A673 (cell line): ENCODE data around the gene MOK. TPM values are rescaled to one million over a fixed set of nuclear protein-coding genes. Genes with fewer than 3 reads are reported as not detected.

Source experiments
- BruUV-seq: library from RNA; stranded (reverse); fragments of 400-500 nt; replicated peaks from 2 replicates; lab custom pipeline; 2021; lab: Mats Ljungman, UMichigan
- CTCF ChIA-PET: fragments of 300-600 bp; sonication (Branson Sonifier 250); formaldehyde crosslinking; loops from one replicate; lab custom pipeline; 2022; ENCODE audit warnings: antibody characterized with exemption; lab: Charles Lee
- POLR2A ChIA-PET: fragments of 300-600 bp; sonication (Branson Sonifier 250); formaldehyde crosslinking; loops from one replicate; lab custom pipeline; 2022; ENCODE audit warnings: antibody characterized with exemption; ENCODE audit not compliant: low non-redundant PET; lab: Charles Lee
- DNase-seq: peaks from one replicate; pipeline ENCODE4 v3.0.0-alpha.2; 2015; ENCODE audit warnings: low spot score
- H3K27ac ChIP-seq: fragments of 200-600 bp; sonication (generic); 2 replicates; pipeline ENCODE4 v1.5.1; 2016; ENCODE audit warnings: mixed run types, low read depth, mild to moderate bottlenecking, mixed read lengths, antibody characterized with exemption, low read length; ENCODE audit not compliant: poor library complexity, severe bottlenecking
- H3K27me3 ChIP-seq: fragments of 200-600 bp; sonication (generic); replicated peaks from 2 replicates; pipeline ENCODE4 v1.6.1; 2017; ENCODE audit warnings: mixed run types, low read depth, mild to moderate bottlenecking, mixed read lengths, antibody characterized with exemption, low read length; ENCODE audit not compliant: insufficient read depth, poor library complexity
- H3K36me3 ChIP-seq: fragments of 200-600 bp; sonication (generic); 2 replicates; pipeline ENCODE4 v1.6.1; 2016; ENCODE audit warnings: mixed run types, mild to moderate bottlenecking, mixed read lengths, antibody characterized with exemption, low read length; ENCODE audit not compliant: insufficient read depth, poor library complexity, severe bottlenecking
- H3K4me1 ChIP-seq: fragments of 200-600 bp; sonication (generic); 2 replicates; pipeline ENCODE4 v1.6.1; 2017; ENCODE audit warnings: mixed run types, mild to moderate bottlenecking, mixed read lengths, antibody characterized with exemption, low read length; ENCODE audit not compliant: insufficient read depth, poor library complexity, severe bottlenecking
- H3K4me3 ChIP-seq: fragments of 200-600 bp; sonication (generic); 2 replicates; pipeline ENCODE4 v1.5.1; 2016; ENCODE audit warnings: low read depth, mixed run types, mild to moderate bottlenecking, mixed read lengths, low read length; ENCODE audit not compliant: poor library complexity, severe bottlenecking
- H3K9me3 ChIP-seq: fragments of 200-600 bp; sonication (generic); 2 replicates; pipeline ENCODE4 v1.6.1; 2016; ENCODE audit warnings: mixed run types, low read depth, mild to moderate bottlenecking, mixed read lengths, antibody characterized with exemption, low read length; ENCODE audit not compliant: poor library complexity, severe bottlenecking
- CTCF ChIP-seq: fragments of 300-800, 200-600 bp; sonication (generic); conservative IDR thresholded peaks from 2 replicates; pipeline ENCODE4 v1.5.1; 2017; ENCODE audit warnings: low read depth, mild to moderate bottlenecking, antibody characterized with exemption, low read length, moderate library complexity, mixed read lengths
- EZH2 ChIP-seq: fragments of 200-600 bp; sonication (generic); IDR thresholded peaks from 2 replicates; pipeline ENCODE4 v1.6.1; 2017; ENCODE audit warnings: borderline replicate concordance, low read depth, mild to moderate bottlenecking, mixed read lengths, antibody characterized with exemption, low read length; ENCODE audit not compliant: poor library complexity, severe bottlenecking
- intact Hi-C: fragments of 100-400 bp; cut with micrococcal nuclease; formaldehyde crosslinking; loops from one replicate; pipeline ENCODE4 v1.10.0; 2022; ENCODE audit not compliant: unreplicated experiment
- total RNA-seq: library from RNA; stranded (reverse); gene quantifications from 2 replicates; pipeline ENCODE4 v1.2.3, GENCODE V29; 2021

The MOK gene
- total RNA-seq, 1 experiment from 2014 or later = 27.4 TPM

GRCh38 chr14:102264775-102265174, 40.2 kb downstream of the MOK start:
- TF ChIP-seq CTCF (no peak), EZH2 (no peak)
- POLR2A ChIA-PET = interaction anchor here (0.6 kb wide), 1 partner anchor 243 kb away, joined by 15 read pairs; no protein-coding TSS in a partner anchor
- H3K9me3 ChIP-seq = no peaks in the 10 kb centered on the region
- BruUV-seq = no TSS peak
- CTCF ChIA-PET = no interaction called here
- DNase-seq = no peak
- no peak overlapping the region for H3K27ac ChIP-seq
- no peaks in the 10 kb centered on the region for H3K4me1 ChIP-seq
- intact Hi-C loops = no loop called here
- H3K27me3 ChIP-seq = no peaks in the 10 kb centered on the region
- H3K36me3 ChIP-seq = no peaks in the 10 kb centered on the region
- no peak overlapping the region for H3K4me3 ChIP-seq

DNA sequence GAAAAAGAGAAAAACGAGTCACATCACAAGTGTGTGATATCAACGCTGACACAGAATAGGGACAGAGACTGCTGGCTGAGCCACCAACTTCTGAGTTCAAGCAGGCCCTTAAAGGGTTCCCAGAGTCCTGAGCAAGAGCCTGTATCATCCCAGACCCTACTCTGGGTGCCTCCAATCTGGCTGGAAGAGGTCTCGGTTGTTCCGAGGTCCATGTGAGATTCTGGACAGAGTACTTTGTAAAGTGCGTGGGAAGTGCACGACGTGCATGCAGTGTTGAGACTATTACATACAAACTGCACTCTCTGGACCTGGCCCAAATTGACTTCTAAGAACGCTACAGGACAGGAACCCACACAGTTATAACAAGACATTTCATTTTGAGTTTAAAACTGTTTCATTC, 40.6 kb downstream of the MOK start:
- BruUV-seq = no TSS peak
- Histone ChIP-seq H3K27ac (no peak overlapping the region), H3K36me3 (no peaks in the 10 kb centered on the region), H3K9me3 (no peaks in the 10 kb centered on the region), H3K27me3 (no peaks in the 10 kb centered on the region), H3K4me3 (no peak overlapping the region), H3K4me1 (no peaks in the 10 kb centered on the region)
- DNase-seq = no peak
- POLR2A ChIA-PET = no interaction called here
- TF ChIP-seq EZH2 (no peak), CTCF (no peak)
- intact Hi-C loops = no loop called here
- CTCF ChIA-PET = no interaction called here

- Histone ChIP-seq H3K4me3 (no peak overlapping the region), H3K36me3 (no peaks in the 10 kb centered on the region), H3K9me3 (no peaks in the 10 kb centered on the region), H3K4me1 (no peaks in the 10 kb centered on the region), H3K27me3 (no peaks in the 10 kb centered on the region), H3K27ac (no peak overlapping the region)
- TF ChIP-seq CTCF = no peak
- no peak for TF ChIP-seq EZH2
- ChIA-PET CTCF (interaction anchor here (0.6 kb wide), 1 partner anchor 391 kb away, joined by 3 read pairs; no protein-coding TSS in a partner anchor), POLR2A (no interaction called here)
- intact Hi-C loops = no loop called here
- BruUV-seq = no TSS peak
- DNase-seq = no peak
Observed at GRCh38 chr14:102262929-102263462, 42.0 kb downstream of the MOK start.
